Fibroblast of villous mesenchyme (primary cell): ENCODE measurements around the gene SOD3. TPM values are rescaled to one million over a fixed set of nuclear protein-coding genes. Genes with fewer than 3 reads are reported as not detected.

ENCODE experiments used
- DNase-seq: peaks from one replicate; pipeline ENCODE4 v3.0.0-alpha.2; 2010; ENCODE audit warnings: low read depth
- H3K4me3 ChIP-seq: 2 replicates; pipeline ENCODE4 v1.5.1; 2011; ENCODE audit warnings: low read depth, mild to moderate bottlenecking, low read length
- CTCF ChIP-seq: IDR thresholded peaks from 2 replicates; pipeline ENCODE4 v1.5.1; 2012; ENCODE audit warnings: low read depth, mild to moderate bottlenecking, low read length; ENCODE audit not compliant: insufficient read depth
- total RNA-seq: library from RNA; depleted of rRNA; stranded (reverse); fragments of >200 nt; gene quantifications from 2 replicates; pipeline ENCODE4 v1.2.3, GENCODE V29; 2012

Gene SOD3
- total RNA-seq, 1 donor, result 14.2 TPM

DNA sequence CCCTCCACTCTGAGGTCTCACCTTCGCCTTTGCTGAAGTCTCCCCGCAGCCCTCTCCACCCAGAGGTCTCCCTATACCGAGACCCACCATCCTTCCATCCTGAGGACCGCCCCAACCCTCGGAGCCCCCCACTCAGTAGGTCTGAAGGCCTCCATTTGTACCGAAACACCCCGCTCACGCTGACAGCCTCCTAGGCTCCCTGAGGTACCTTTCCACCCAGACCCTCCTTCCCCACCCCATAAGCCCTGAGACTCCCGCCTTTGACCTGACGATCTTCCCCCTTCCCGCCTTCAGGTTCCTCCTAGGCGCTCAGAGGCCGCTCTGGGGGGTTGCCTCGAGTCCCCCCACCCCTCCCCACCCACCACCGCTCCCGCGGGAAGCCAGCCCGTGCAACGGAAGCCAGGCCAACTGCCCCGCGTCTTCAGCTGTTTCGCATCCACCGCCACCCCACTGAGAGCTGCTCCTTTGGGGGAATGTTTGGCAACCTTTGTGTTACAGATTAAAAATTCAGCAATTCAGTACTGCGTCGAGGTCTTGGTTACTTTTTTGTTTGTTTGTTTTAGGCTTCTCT lies 5.0 kb downstream of the SOD3 start:
- DNase-seq, result no peak
- no peak for TF ChIP-seq CTCF
- H3K4me3 ChIP-seq, result peak overlapping the region; percentile 27

GRCh38 chr4:24801136-24801855 lies 5.9 kb downstream of the SOD3 start:
- no peak for TF ChIP-seq CTCF
- H3K4me3 ChIP-seq, result no peak overlapping the region
- no peak for DNase-seq

GRCh38 chr4:24802648-24803047 lies 7.3 kb downstream of the SOD3 start:
- no peak for TF ChIP-seq CTCF
- DNase-seq, result no peak
- H3K4me3 ChIP-seq, result no peak overlapping the region

GRCh38 chr4:24805067-24805466 lies 9.7 kb downstream of the SOD3 start:
- TF ChIP-seq CTCF, result no peak
- H3K4me3 ChIP-seq, result no peak overlapping the region
- DNase-seq, result no peak

- no peak for DNase-seq
- TF ChIP-seq CTCF, result no peak
- no peak overlapping the region for H3K4me3 ChIP-seq
Measured at GRCh38 chr4:24805566-24805965, 10.2 kb downstream of the SOD3 start.

- DNase-seq, result no peak
- no peak for TF ChIP-seq CTCF
Measured at GRCh38 chr4:24806206-24806990, 11.0 kb downstream of the SOD3 start.

More at GRCh38 chr4:24806206-24806990, 11.0 kb downstream of the SOD3 start:
- no peak overlapping the region for H3K4me3 ChIP-seq
